ENCODE measurements around the gene PCDH9.

The PCDH9 gene

GRCh38 chr13:66748712-66749111, 481.4 kb downstream of the PCDH9 start:
- in situ Hi-C loops (cut with MboI; ENCODE audit: low sequenced_read_pairs, unreplicated experiment), result no loop called here
- no peak for TF ChIP-seq CTCF (IDR thresholded peaks at IDR 0.05; ENCODE audit: borderline replicate concordance, control extremely low read depth, extremely low read depth, insufficient read depth, missing control alignments)
- no peak for DNase-seq (ENCODE audit: low spot score)

GRCh38 chr13:66745307-66745706, 484.8 kb downstream of the PCDH9 start:
- TF ChIP-seq CTCF (IDR thresholded peaks at IDR 0.05; ENCODE audit: borderline replicate concordance, control extremely low read depth, extremely low read depth, insufficient read depth, missing control alignments), result no peak
- DNase-seq (ENCODE audit: low spot score), result no peak
- in situ Hi-C loops (cut with MboI; ENCODE audit: low sequenced_read_pairs, unreplicated experiment), result no loop called here

GRCh38 chr13:66723576-66723975, 506.6 kb downstream of the PCDH9 start:
- TF ChIP-seq CTCF (IDR thresholded peaks at IDR 0.05; ENCODE audit: borderline replicate concordance, control extremely low read depth, extremely low read depth, insufficient read depth, missing control alignments), result no peak
- in situ Hi-C loops (cut with MboI; ENCODE audit: low sequenced_read_pairs, unreplicated experiment), result no loop called here

GRCh38 chr13:66716538-66716937, 513.6 kb downstream of the PCDH9 start:
- TF ChIP-seq CTCF (IDR thresholded peaks at IDR 0.05; ENCODE audit: borderline replicate concordance, control extremely low read depth, extremely low read depth, insufficient read depth, missing control alignments), result no peak
- in situ Hi-C loops (cut with MboI; ENCODE audit: low sequenced_read_pairs, unreplicated experiment), result no loop called here
- DNase-seq (ENCODE audit: low spot score), result no peak

More at GRCh38 chr13:66723576-66723975, 506.6 kb downstream of the PCDH9 start:
- no peak for DNase-seq (ENCODE audit: low spot score)

GRCh38 chr13:66714795-66715194, 515.3 kb downstream of the PCDH9 start:
- TF ChIP-seq CTCF (IDR thresholded peaks at IDR 0.05; ENCODE audit: borderline replicate concordance, control extremely low read depth, extremely low read depth, insufficient read depth, missing control alignments), result no peak
- in situ Hi-C loops (cut with MboI; ENCODE audit: low sequenced_read_pairs, unreplicated experiment), result no loop called here
- no peak for DNase-seq (ENCODE audit: low spot score)

- TF ChIP-seq CTCF (IDR thresholded peaks at IDR 0.05; ENCODE audit: borderline replicate concordance, control extremely low read depth, extremely low read depth, insufficient read depth, missing control alignments), result no peak
- no peak for DNase-seq (ENCODE audit: low spot score)
- in situ Hi-C loops (cut with MboI; ENCODE audit: low sequenced_read_pairs, unreplicated experiment), result no loop called here
These were observed 526.0 kb downstream of the PCDH9 start for GRCh38 chr13:66704110-66704509.

GRCh38 chr13:66703597-66703996, 526.5 kb downstream of the PCDH9 start:
- no peak for TF ChIP-seq CTCF (IDR thresholded peaks at IDR 0.05; ENCODE audit: borderline replicate concordance, control extremely low read depth, extremely low read depth, insufficient read depth, missing control alignments)
- no peak for DNase-seq (ENCODE audit: low spot score)
- in situ Hi-C loops (cut with MboI; ENCODE audit: low sequenced_read_pairs, unreplicated experiment), result no loop called here

Measured in GM13976 (cell line).